ENCODE results near the gene MED17. TPM values are rescaled to one million over a fixed set of nuclear protein-coding genes. Genes with fewer than 3 reads are reported as not detected.

MED17 gene
- total RNA-seq, 1 donor from 2014 or later, result 21.0 TPM

DNA sequence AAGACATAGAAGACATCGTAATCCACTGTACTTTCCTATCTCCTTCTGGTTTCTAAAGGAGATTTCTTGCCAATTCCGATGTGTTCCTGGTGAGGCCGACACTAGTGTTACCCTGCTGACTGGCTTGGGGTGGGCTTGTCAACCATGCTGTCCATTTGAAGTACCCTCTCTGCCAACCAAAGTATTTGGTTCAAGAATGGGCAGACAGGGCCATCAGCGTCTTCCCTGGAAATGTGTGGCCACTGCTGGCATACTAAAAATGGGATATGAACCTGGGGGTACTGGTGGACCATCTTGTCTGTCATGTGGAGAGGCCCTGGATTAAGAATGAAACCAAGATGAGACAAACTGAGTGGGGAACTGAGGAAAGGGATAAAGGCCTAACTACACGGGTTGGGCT, 68.2 kb downstream of the MED17 start:
- TF ChIP-seq, protein P1, sequence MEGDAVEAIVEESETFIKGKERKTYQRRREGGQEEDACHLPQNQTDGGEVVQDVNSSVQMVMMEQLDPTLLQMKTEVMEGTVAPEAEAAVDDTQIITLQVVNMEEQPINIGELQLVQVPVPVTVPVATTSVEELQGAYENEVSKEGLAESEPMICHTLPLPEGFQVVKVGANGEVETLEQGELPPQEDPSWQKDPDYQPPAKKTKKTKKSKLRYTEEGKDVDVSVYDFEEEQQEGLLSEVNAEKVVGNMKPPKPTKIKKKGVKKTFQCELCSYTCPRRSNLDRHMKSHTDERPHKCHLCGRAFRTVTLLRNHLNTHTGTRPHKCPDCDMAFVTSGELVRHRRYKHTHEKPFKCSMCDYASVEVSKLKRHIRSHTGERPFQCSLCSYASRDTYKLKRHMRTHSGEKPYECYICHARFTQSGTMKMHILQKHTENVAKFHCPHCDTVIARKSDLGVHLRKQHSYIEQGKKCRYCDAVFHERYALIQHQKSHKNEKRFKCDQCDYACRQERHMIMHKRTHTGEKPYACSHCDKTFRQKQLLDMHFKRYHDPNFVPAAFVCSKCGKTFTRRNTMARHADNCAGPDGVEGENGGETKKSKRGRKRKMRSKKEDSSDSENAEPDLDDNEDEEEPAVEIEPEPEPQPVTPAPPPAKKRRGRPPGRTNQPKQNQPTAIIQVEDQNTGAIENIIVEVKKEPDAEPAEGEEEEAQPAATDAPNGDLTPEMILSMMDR (IDR thresholded peaks at IDR 0.05; ENCODE audit: borderline replicate concordance), result no peak
- DNase-seq, result no peak
- H3K4me1 ChIP-seq, result peaks cover 10% of the 10 kb centered on the region
- H3K27ac ChIP-seq (replicated peaks), result no peak overlapping the region
- H3K36me3 ChIP-seq, result no peaks in the 10 kb centered on the region
- H3K27me3 ChIP-seq (ENCODE audit: low read depth), result no peaks in the 10 kb centered on the region
- no peaks in the 10 kb centered on the region for H3K9me3 ChIP-seq (replicated peaks)
- H3K4me3 ChIP-seq, result no peak overlapping the region
- intact Hi-C loops (cut with micrococcal nuclease), result no loop called here

DNA sequence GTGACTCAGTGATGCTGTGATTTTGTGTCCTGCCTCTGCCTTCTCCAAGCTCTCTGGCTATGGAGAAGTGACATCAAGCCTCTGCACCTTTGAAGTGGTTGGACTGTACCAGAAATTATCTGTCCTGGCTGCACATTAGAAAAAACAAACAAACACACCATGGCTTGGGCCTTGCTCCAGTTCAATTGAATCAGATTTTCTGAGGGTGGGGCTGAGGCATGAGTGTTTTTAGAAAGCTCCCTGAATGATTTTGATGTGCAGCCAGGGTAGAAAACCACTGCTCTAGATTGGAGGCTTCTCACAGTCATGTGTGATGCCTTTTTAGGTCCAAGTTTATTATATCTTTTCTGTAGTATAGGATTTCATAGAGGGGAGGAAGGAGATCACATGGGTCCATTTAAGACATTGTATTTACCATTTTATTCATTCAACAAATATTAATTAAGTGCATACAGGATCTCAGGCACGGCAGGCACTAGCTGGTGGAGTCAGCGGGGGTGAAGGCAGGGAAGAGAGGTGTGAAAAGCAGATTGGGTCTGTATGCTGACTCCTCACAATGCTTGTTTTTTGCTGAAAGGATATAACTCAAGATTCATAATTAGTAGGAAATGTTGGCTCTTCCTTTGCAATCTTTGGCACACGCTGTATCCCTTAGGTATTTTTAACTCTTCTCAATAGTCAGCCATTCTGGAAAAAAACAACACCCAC, 73.5 kb downstream of the MED17 start:
- Histone ChIP-seq H3K4me1 (peaks cover 23% of the 10 kb centered on the region), H3K9me3 (replicated peaks) (no peaks in the 10 kb centered on the region), H3K4me3 (no peak overlapping the region), H3K36me3 (no peaks in the 10 kb centered on the region), H3K27ac (replicated peaks) (peak overlapping the region; percentile 44), H3K27me3 (ENCODE audit: low read depth) (no peaks in the 10 kb centered on the region)
- intact Hi-C loops (cut with micrococcal nuclease), result no loop called here
- DNase-seq, result no peak
- TF ChIP-seq, protein P1 (IDR thresholded peaks at IDR 0.05; ENCODE audit: borderline replicate concordance), result no peak

DNA sequence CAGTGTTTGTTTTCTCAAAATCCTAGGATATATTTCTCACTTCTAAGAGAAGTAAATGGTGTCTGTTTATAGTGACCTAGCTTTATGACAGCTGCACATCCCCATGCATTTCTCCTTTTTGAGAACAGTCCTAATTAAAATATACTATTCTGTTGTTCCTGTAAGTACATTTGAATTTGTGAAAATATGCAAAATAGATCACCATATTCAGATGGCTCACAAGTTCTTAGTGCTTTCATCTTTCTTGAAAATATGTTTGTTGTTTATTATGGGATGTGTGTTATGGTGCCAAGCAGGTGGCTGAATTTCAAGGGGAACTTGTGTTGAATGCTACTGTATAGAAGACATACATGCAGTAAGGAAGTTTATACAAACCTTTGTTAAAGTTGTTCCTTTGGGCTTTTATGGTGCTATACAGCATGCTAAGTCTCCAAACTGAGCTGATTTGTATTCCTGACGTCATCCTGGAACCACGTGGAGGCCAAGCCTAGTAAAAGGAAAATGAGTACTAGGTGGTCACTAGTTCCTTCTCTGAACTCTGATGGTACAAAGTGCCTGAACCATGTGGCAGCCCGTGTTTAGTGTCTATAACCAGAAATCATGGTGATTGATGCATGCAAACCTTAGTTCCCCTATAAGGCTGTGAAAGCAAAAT, 74.2 kb downstream of the MED17 start:
- Histone ChIP-seq H3K9me3 (replicated peaks) (no peaks in the 10 kb centered on the region), H3K4me1 (peaks cover 23% of the 10 kb centered on the region), H3K4me3 (no peak overlapping the region), H3K36me3 (no peaks in the 10 kb centered on the region), H3K27ac (replicated peaks) (peak overlapping the region; percentile 44), H3K27me3 (ENCODE audit: low read depth) (no peaks in the 10 kb centered on the region)
- DNase-seq, result no peak
- TF ChIP-seq, protein P1 (IDR thresholded peaks at IDR 0.05; ENCODE audit: borderline replicate concordance), result no peak
- intact Hi-C loops (cut with micrococcal nuclease), result no loop called here

DNA sequence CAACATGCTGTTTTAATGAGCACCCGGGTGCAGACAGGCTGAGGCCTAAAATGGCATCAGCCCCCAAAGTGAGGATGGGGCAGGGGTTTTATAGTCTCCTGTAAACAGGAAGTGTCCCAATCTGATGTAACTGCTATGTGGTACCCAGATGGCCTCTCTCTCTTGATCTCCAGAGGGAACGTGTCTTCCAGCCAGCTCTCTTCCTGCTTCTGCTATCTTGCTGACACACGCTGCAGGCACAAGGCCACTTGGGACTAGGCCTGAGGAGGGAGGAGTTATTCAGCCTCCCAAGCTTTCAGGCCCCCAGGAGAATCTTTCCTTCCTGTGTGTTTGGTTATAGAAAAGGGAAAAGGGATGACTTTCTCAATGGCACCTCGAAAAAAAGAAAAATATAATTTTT, 77.7 kb downstream of the MED17 start:
- Histone ChIP-seq H3K27ac (replicated peaks) (peak overlapping the region; percentile 22), H3K36me3 (no peaks in the 10 kb centered on the region), H3K9me3 (replicated peaks) (no peaks in the 10 kb centered on the region), H3K4me3 (no peak overlapping the region), H3K27me3 (ENCODE audit: low read depth) (peaks cover under 1% of the 10 kb centered on the region), H3K4me1 (peaks cover 23% of the 10 kb centered on the region)
- DNase-seq, result peak; percentile 31
- intact Hi-C loops (cut with micrococcal nuclease), result no loop called here
- TF ChIP-seq, protein P1 (IDR thresholded peaks at IDR 0.05; ENCODE audit: borderline replicate concordance), result no peak

Other genes starting within 250 kb of the MED17 start
- gene SMCO4, start 240.9 kb upstream of the MED17 start, total RNA-seq, result 57.6 TPM
- 5.4 TPM for gene CEP295, start 122.6 kb upstream of the MED17 start, total RNA-seq
- gene TAF1D, start 42.8 kb upstream of the MED17 start, total RNA-seq, result 32.6 TPM
- 35.4 TPM for gene C11orf54, start 42.6 kb upstream of the MED17 start, total RNA-seq
- gene VSTM5, start 66.3 kb downstream of the MED17 start, total RNA-seq, result not detected
- gene HEPHL1, start 237.1 kb downstream of the MED17 start, total RNA-seq, result not detected

Measured in left ventricle myocardium inferior (tissue), 1 donor.